Smooth muscle cell (in vitro differentiated cells): Measurements from ENCODE around the gene SCCPDH. TPM values are rescaled to one million over a fixed set of nuclear protein-coding genes. Genes with fewer than 3 reads are reported as not detected.
"Not testable (repeated sequence)": the region's sequence is repeated elsewhere in the genome, so short reads cannot be mapped to it uniquely, and the experiment has no call there.

ENCODE experiments used
- DNase-seq: peaks from one replicate; lab custom pipeline; 2025; ENCODE audit not compliant: unreplicated experiment; lab: John Stamatoyannopoulos, UW
- H2AFZ ChIP-seq: fragments of 200-600 bp; sonication (generic); 2 replicates; pipeline ENCODE4 v1.6.0; 2016; ENCODE audit warnings: antibody characterized with exemption, low read depth, mild to moderate bottlenecking
- H3F3A ChIP-seq: fragments of 200-600 bp; sonication (generic); 2 replicates; pipeline ENCODE4 v1.6.0; 2017; ENCODE audit warnings: antibody characterized with exemption, low read depth
- H3K27ac ChIP-seq: fragments of 200-600 bp; sonication (generic); 2 replicates; pipeline ENCODE4 v1.5.1; 2016; ENCODE audit warnings: low read depth, mild to moderate bottlenecking
- H3K27me3 ChIP-seq: fragments of 200-600 bp; sonication (generic); 2 replicates; pipeline ENCODE4 v1.6.1; 2016; ENCODE audit warnings: low read depth, mild to moderate bottlenecking
- H3K36me3 ChIP-seq: fragments of 200-600 bp; sonication (generic); 2 replicates; pipeline ENCODE4 v1.5.1; 2016; ENCODE audit warnings: low read depth
- H3K4me1 ChIP-seq: fragments of 200-600 bp; sonication (generic); 2 replicates; pipeline ENCODE4 v1.5.1; 2016; ENCODE audit warnings: low read depth
- H3K4me2 ChIP-seq: fragments of 200-600 bp; sonication (generic); 2 replicates; pipeline ENCODE4 v1.6.0; 2016; ENCODE audit warnings: mild to moderate bottlenecking
- H3K4me3 ChIP-seq: fragments of 200-600 bp; sonication (generic); 2 replicates; pipeline ENCODE4 v1.5.1; 2016; ENCODE audit warnings: mild to moderate bottlenecking
- H3K79me2 ChIP-seq: fragments of 200-600 bp; sonication (generic); 2 replicates; pipeline ENCODE4 v1.6.0; 2016; ENCODE audit warnings: low read depth, mild to moderate bottlenecking
- H3K9ac ChIP-seq: fragments of 200-600 bp; sonication (generic); 2 replicates; pipeline ENCODE4 v1.6.0; 2016; ENCODE audit warnings: low read depth
- H3K9me3 ChIP-seq: fragments of 200-600 bp; sonication (generic); replicated peaks from 2 replicates; pipeline ENCODE4 v1.5.1; 2016; ENCODE audit warnings: low read depth
- H4K20me1 ChIP-seq: fragments of 200-600 bp; sonication (generic); 2 replicates; pipeline ENCODE4 v1.6.0; 2016; ENCODE audit warnings: low read depth
- WGBS: methylation state at CpG from one replicate; pipeline ENCODE4 v1.1.7; 2016; ENCODE audit warnings: low lambda C conversion rate; 5-methylcytosine and 5-hydroxymethylcytosine counted together
- polyA plus RNA-seq: library from polyadenylated mRNA; unstranded; fragments of >200 nt; fragmentation: Nextera tagmentation; extraction: Ambion mirVana; gene quantifications from 2 replicates; pipeline ENCODE4 v1.2.1, GENCODE V29; 2016
- total RNA-seq: library from RNA; depleted of rRNA; stranded (reverse); fragments of >200 nt; gene quantifications from 2 replicates; pipeline ENCODE4 v1.2.3, GENCODE V29; 2014
- TF ChIP-seq, protein P1 (sequence below): fragments of 200-600 bp; sonication (generic); IDR thresholded peaks from 2 replicates; pipeline ENCODE4 v1.5.1; 2017; ENCODE audit warnings: borderline replicate concordance, mild to moderate bottlenecking, antibody characterized with exemption; ENCODE audit not compliant: insufficient read depth, poor library complexity, severe bottlenecking

SCCPDH gene
- total and polyA plus RNA-seq, 2 experiments from 2014 or later = 19.6 to 27.0 TPM

DNA sequence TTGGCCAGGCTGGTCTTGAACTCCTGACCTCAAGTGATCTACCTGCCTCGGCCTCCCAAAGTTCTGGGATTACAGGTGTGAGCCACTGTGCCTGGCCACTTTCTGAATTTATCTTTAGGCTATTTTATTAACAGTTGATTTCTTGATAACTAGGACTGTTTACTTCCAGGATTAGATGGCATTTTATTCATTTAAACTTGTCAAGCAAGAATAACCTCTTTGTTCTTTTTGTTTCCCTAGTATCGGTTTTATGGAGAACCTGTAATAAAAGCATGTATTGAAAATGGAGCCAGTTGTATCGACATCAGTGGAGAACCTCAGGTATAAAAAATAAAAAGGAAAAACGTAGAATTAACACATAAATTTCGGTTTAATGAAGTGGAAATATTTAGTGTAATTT, 11.5 kb downstream of the SCCPDH start:
- DNase-seq = no peak
- H3K4me2 ChIP-seq = no peak overlapping the region
- H3K4me3 ChIP-seq = no peak overlapping the region
- no peaks in the 10 kb centered on the region for H3K27me3 ChIP-seq
- 96% methylated on average over 5 of the region's 5 CpGs for WGBS
- no peaks in the 10 kb centered on the region for H3K9me3 ChIP-seq
- H3F3A ChIP-seq = no peaks in the 10 kb centered on the region
- peaks cover 14% of the 10 kb centered on the region for H3K36me3 ChIP-seq
- no peak overlapping the region for H2AFZ ChIP-seq
- no peaks in the 10 kb centered on the region for H3K4me1 ChIP-seq
- no peaks in the 10 kb centered on the region for H4K20me1 ChIP-seq
- TF ChIP-seq, protein P1, sequence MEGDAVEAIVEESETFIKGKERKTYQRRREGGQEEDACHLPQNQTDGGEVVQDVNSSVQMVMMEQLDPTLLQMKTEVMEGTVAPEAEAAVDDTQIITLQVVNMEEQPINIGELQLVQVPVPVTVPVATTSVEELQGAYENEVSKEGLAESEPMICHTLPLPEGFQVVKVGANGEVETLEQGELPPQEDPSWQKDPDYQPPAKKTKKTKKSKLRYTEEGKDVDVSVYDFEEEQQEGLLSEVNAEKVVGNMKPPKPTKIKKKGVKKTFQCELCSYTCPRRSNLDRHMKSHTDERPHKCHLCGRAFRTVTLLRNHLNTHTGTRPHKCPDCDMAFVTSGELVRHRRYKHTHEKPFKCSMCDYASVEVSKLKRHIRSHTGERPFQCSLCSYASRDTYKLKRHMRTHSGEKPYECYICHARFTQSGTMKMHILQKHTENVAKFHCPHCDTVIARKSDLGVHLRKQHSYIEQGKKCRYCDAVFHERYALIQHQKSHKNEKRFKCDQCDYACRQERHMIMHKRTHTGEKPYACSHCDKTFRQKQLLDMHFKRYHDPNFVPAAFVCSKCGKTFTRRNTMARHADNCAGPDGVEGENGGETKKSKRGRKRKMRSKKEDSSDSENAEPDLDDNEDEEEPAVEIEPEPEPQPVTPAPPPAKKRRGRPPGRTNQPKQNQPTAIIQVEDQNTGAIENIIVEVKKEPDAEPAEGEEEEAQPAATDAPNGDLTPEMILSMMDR = no peak
- no peak overlapping the region for H3K9ac ChIP-seq
- H3K79me2 ChIP-seq = no peaks in the 10 kb centered on the region
- no peak overlapping the region for H3K27ac ChIP-seq

DNA sequence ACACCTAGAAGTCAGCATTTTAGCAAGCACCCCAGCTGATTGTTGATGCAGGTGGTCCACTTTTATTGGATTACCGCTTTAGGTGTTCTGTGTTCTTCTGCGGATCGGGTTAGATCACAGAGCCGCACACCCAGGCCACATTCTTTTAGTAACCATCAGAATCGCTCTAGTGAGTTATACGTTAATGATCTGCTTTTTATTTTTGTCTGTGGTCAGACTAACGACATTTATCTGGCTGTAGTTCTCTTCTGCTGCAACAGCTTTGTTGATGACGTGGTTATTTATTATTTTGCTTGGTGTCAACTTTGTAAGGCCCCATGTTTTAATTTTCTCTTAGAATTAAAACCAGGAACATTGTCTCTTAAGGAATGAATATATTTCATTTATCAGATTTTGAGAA, 18.2 kb downstream of the SCCPDH start:
- H3K79me2 ChIP-seq = no peaks in the 10 kb centered on the region
- no peaks in the 10 kb centered on the region for H3K9me3 ChIP-seq
- no peaks in the 10 kb centered on the region for H3F3A ChIP-seq
- no peak overlapping the region for H3K9ac ChIP-seq
- H3K4me1 ChIP-seq = no peaks in the 10 kb centered on the region
- no peak overlapping the region for H3K4me2 ChIP-seq
- H3K36me3 ChIP-seq = peaks cover 8% of the 10 kb centered on the region
- TF ChIP-seq, protein P1 = no peak
- 97% methylated on average over 8 of the region's 8 CpGs for WGBS
- H3K4me3 ChIP-seq = no peak overlapping the region
- H3K27ac ChIP-seq = no peak overlapping the region
- H2AFZ ChIP-seq = no peak overlapping the region
- no peaks in the 10 kb centered on the region for H4K20me1 ChIP-seq
- no peaks in the 10 kb centered on the region for H3K27me3 ChIP-seq
- DNase-seq = no peak

DNA sequence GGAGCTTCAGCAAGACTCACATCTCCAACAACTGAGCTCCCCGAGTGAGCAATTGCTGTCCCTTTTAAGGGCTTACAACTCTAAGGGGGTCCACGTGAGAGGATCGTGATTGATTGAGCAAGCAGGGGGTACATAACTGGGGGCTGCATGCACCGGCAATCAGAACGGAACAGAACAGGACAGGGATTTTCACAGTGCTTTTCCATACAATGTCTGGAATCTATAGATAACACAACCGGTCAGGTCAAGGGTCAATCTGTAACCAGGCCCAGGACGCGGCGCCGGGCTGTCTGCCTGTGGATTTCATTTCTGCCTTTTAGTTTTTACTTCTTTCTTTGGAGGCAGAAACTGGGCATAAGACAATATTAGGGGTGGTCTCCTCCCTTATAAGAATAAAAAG, 21.9 kb downstream of the SCCPDH start:
- not testable (repeated sequence) for H3F3A ChIP-seq, H3K79me2 ChIP-seq, H3K4me3 ChIP-seq, H3K27ac ChIP-seq, H2AFZ ChIP-seq, H3K4me1 ChIP-seq, H3K9me3 ChIP-seq, DNase-seq, H3K27me3 ChIP-seq, H3K9ac ChIP-seq, H3K36me3 ChIP-seq, H3K4me2 ChIP-seq, H4K20me1 ChIP-seq
- 97% methylated on average over 10 of the region's 10 CpGs for WGBS

DNA sequence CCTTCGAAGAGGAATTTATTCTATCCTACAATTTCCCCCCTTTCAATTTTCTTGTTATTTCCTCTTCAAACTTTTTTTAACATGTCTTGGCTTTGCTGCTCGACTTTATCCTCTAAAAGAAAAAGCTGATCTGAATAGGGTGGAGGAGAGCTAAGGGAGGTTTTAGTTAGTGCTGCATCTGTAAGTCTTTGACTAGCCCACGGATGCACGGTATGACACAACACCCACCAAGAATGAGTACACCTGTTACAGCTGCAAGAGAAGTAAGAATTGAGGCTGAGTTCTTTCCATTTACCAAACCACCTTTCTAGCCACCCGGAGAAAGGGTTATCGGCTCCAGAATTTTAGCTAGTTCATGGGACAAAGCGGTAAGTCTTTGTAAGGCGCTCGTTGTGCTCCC, 23.8 kb downstream of the SCCPDH start:
- no peaks in the 10 kb centered on the region for H3K36me3 ChIP-seq
- H3K4me2 ChIP-seq = no peak overlapping the region
- H3K9me3 ChIP-seq = no peaks in the 10 kb centered on the region
- no peak overlapping the region for H2AFZ ChIP-seq
- no peaks in the 10 kb centered on the region for H3F3A ChIP-seq
- no peaks in the 10 kb centered on the region for H3K27me3 ChIP-seq
- H4K20me1 ChIP-seq = no peaks in the 10 kb centered on the region
- no peaks in the 10 kb centered on the region for H3K4me1 ChIP-seq
- no peaks in the 10 kb centered on the region for H3K79me2 ChIP-seq
- H3K9ac ChIP-seq = no peak overlapping the region
- H3K27ac ChIP-seq = no peak overlapping the region
- 93% methylated on average over 9 of the region's 9 CpGs for WGBS
- H3K4me3 ChIP-seq = no peak overlapping the region
- TF ChIP-seq, protein P1 = no peak
- DNase-seq = no peak
